ENCODE data around the gene GPR15LG.

- TF ChIP-seq CTCF (IDR thresholded peaks at IDR 0.05) (no peak), POLR2A (IDR thresholded peaks at IDR 0.05) (no peak)
These were observed 46.8 kb upstream of the GPR15LG start for GRCh38 chr10:84126785-84127167.
